ENCODE results near the gene CD6.

DNA sequence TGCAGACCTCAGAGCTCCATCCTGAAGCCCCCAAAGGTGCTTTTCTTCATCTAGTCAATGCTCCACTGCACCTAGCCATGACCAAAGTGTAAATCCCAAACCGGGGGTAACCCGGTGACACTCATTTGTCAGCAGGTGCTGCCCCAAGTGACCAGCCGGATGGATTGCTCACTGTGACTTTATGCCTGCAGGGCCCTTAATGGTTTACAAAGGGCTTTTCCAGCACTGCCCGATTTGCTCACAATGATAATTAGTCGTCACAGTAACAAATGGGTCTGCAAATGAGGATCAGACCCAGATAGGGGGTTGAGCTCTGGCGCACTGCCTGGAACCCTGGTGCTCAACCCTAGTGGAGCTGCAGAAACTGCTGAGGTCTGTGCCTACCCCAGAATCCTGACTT, 85.1 kb downstream of the CD6 start:
- TF ChIP-seq POLR2A (IDR thresholded peaks at IDR 0.05; ENCODE audit: low read depth, low read length), result no peak
- TF ChIP-seq POLR2AphosphoS5 (IDR thresholded peaks at IDR 0.05; ENCODE audit: low read depth, low read length), result no peak
- no peak for TF ChIP-seq TAF1 (IDR thresholded peaks at IDR 0.05; ENCODE audit: low read depth, low read length)
- TF ChIP-seq PAX5 (IDR thresholded peaks at IDR 0.05; ENCODE audit: insufficient read depth, low read length, severe bottlenecking), result no peak
